GM23338 (cell line): ENCODE results near the gene INPP5A. TPM values are rescaled to one million over a fixed set of nuclear protein-coding genes. Genes with fewer than 3 reads are reported as not detected.

Source experiments
- ATAC-seq: fragments of 200-7000 bp; cut with Tn5 transposase; 3 replicates; pipeline ENCODE4 v1.9.1; 2020
- DNase-seq: peaks from one replicate; pipeline ENCODE4 v3.0.0-alpha.2; 2015; ENCODE audit warnings: low spot score
- H2AFZ ChIP-seq: fragments of 200-600 bp; sonication (generic); 2 replicates; pipeline ENCODE4 v1.8.0; 2016; ENCODE audit warnings: antibody characterized with exemption, mild to moderate bottlenecking, moderate library complexity
- H3F3A ChIP-seq: fragments of 200-600 bp; sonication (generic); replicated peaks from 2 replicates; pipeline ENCODE4 v1.8.0; 2017; ENCODE audit warnings: antibody characterized with exemption, mixed run types, low read depth
- H3K27ac ChIP-seq: fragments of 200-600 bp; sonication (generic); 2 replicates; pipeline ENCODE4 v1.6.1; 2016; ENCODE audit warnings: low read depth
- H3K27me3 ChIP-seq: fragments of 200-600 bp; sonication (generic); 2 replicates; pipeline ENCODE4 v1.8.0; 2016; ENCODE audit warnings: mild to moderate bottlenecking, mixed run types, moderate library complexity; ENCODE audit not compliant: insufficient read depth
- H3K36me3 ChIP-seq: fragments of 200-600 bp; sonication (generic); 2 replicates; pipeline ENCODE4 v1.8.0; 2016; ENCODE audit warnings: mild to moderate bottlenecking; ENCODE audit not compliant: insufficient read depth
- H3K4me1 ChIP-seq: fragments of 200-600 bp; sonication (generic); 2 replicates; pipeline ENCODE4 v1.8.0; 2016; ENCODE audit warnings: mild to moderate bottlenecking, moderate library complexity; ENCODE audit not compliant: insufficient read depth
- H3K4me2 ChIP-seq: fragments of 200-600 bp; sonication (generic); 2 replicates; pipeline ENCODE4 v1.7.1; 2017; ENCODE audit warnings: mixed run types
- H3K4me3 ChIP-seq: fragments of 200-600 bp; sonication (generic); 2 replicates; pipeline ENCODE4 v1.6.1; 2016; ENCODE audit warnings: mixed run types
- H3K79me2 ChIP-seq: fragments of 200-600 bp; sonication (generic); replicated peaks from 2 replicates; pipeline ENCODE4 v1.8.0; 2017; ENCODE audit warnings: mild to moderate bottlenecking; ENCODE audit not compliant: insufficient read depth
- H3K9me2 ChIP-seq: fragments of 200-600 bp; sonication (generic); 2 replicates; pipeline ENCODE4 v1.8.0; 2017; ENCODE audit not compliant: insufficient read depth
- H4K20me1 ChIP-seq: fragments of 200-600 bp; sonication (generic); replicated peaks from 2 replicates; pipeline ENCODE4 v1.8.0; 2017; ENCODE audit warnings: mild to moderate bottlenecking; ENCODE audit not compliant: insufficient read depth
- H3K27ac Mint-ChIP-seq: 2 replicates; pipeline ENCODE4 v1.8.0; 2020; ENCODE audit warnings: inconsistent platforms, mild to moderate bottlenecking, moderate library complexity, mixed read lengths
- H3K27me3 Mint-ChIP-seq: 3 replicates; pipeline ENCODE4 v1.8.0; 2022; ENCODE audit warnings: low read depth, mild to moderate bottlenecking, moderate library complexity, mixed read lengths, inconsistent platforms; ENCODE audit not compliant: insufficient read depth, poor library complexity
- H3K36me3 Mint-ChIP-seq: 3 replicates; pipeline ENCODE4 v1.8.0; 2021; ENCODE audit warnings: low read depth, mild to moderate bottlenecking, inconsistent platforms, moderate library complexity, mixed read lengths
- H3K4me1 Mint-ChIP-seq: 3 replicates; pipeline ENCODE4 v1.8.0; 2020; ENCODE audit warnings: mild to moderate bottlenecking, inconsistent platforms, mixed read lengths
- H3K4me3 Mint-ChIP-seq: 3 replicates; pipeline ENCODE4 v1.8.0; 2021; ENCODE audit warnings: moderate library complexity, mild to moderate bottlenecking, inconsistent platforms, mixed read lengths
- H3K9me3 Mint-ChIP-seq: 3 replicates; pipeline ENCODE4 v1.8.0; 2020; ENCODE audit warnings: moderate library complexity, mild to moderate bottlenecking, inconsistent platforms, mixed read lengths
- CREB1 ChIP-seq: fragments of 250-450 bp; sonication (Bioruptor Pico); IDR thresholded peaks from 2 replicates; pipeline ENCODE4 v1.5.0; 2020; ENCODE audit warnings: low read depth, mild to moderate bottlenecking, moderate library complexity
- EZH2 ChIP-seq: fragments of 200-600 bp; sonication (generic); IDR thresholded peaks from one replicate; pipeline ENCODE4 v1.8.0; 2017; ENCODE audit warnings: antibody characterized with exemption, mild to moderate bottlenecking, low read depth; ENCODE audit not compliant: unreplicated experiment
- JUNB ChIP-seq: IDR thresholded peaks from one replicate; pipeline ENCODE4 v1.6.1; 2016; ENCODE audit warnings: antibody characterized with exemption; ENCODE audit not compliant: unreplicated experiment
- NANOG ChIP-seq: IDR thresholded peaks from 2 replicates; pipeline ENCODE4 v1.6.1; 2016; ENCODE audit warnings: antibody characterized with exemption, borderline replicate concordance
- POLR2AphosphoS5 ChIP-seq: IDR thresholded peaks from 2 replicates; pipeline ENCODE4 v1.6.1; 2016; ENCODE audit warnings: antibody characterized with exemption, low read depth
- ZNF114 ChIP-seq: fragments of 250-450 bp; sonication (Bioruptor Pico); IDR thresholded peaks from 2 replicates; pipeline ENCODE4 v1.5.0; 2020; ENCODE audit warnings: mild to moderate bottlenecking, moderate library complexity
- ZNF331 ChIP-seq: fragments of 250-450 bp; sonication (Bioruptor Pico); IDR thresholded peaks from 2 replicates; pipeline ENCODE4 v1.5.0; 2020; ENCODE audit warnings: low read depth, mild to moderate bottlenecking, moderate library complexity
- polyA plus RNA-seq: library from polyadenylated mRNA; unstranded; fragments of >200 nt; fragmentation: Nextera tagmentation; extraction: Ambion mirVana; gene quantifications from 2 replicates; pipeline ENCODE4 v1.2.1, GENCODE V29; 2016
- total RNA-seq: library from RNA; depleted of rRNA; stranded (reverse); fragments of >200 nt; shearing (Covaris generic); gene quantifications from 2 replicates; pipeline ENCODE4 v1.2.3, GENCODE V29; 2014
- TF ChIP-seq, protein P1 (sequence below): IDR thresholded peaks from 2 replicates; pipeline ENCODE4 v1.6.1; 2016; ENCODE audit warnings: antibody characterized with exemption
- TF ChIP-seq, protein P2 (sequence below): fragments of 250-450 bp; sonication (Bioruptor Pico); IDR thresholded peaks from 2 replicates; pipeline ENCODE4 v1.5.0; 2020; ENCODE audit warnings: mild to moderate bottlenecking, moderate library complexity
- TF ChIP-seq, protein P3 (sequence below), 2 experiments: fragments of 200-600 bp in 1 of 2; sonication (generic) in 1 of 2; conservative IDR thresholded peaks; 2 replicates each; pipeline versions ENCODE4 v1.5.1 to v1.6.1; 2016 to 2017; ENCODE audit warnings: antibody characterized with exemption in 2 of 2, low read depth in 2 of 2, mild to moderate bottlenecking in 2 of 2, moderate library complexity in 1 of 2
- TF ChIP-seq, protein P4 (sequence below): IDR thresholded peaks from one replicate; pipeline ENCODE4 v1.6.1; 2018; ENCODE audit warnings: antibody characterized with exemption; ENCODE audit not compliant: unreplicated experiment

INPP5A gene
- total and polyA plus RNA-seq, 2 experiments from 2014 or later: 5.9 to 40.6 TPM

DNA sequence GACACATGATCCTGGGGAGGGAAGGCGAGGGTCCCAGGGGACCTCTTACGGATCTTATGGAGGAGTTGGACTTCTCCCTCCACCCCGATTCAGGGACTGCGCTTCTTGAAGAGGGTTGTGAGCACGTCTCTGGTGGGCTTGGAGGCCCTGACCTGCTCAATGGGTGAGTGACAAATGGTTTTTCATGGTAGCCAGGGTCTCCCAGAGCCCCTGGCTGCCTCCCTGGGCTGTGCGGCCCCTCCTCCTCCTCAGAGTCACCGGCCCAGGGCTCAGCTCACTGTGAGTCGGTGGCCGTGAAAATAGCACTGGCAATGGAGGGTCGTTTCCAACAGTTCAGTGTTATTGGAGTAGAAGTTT is 26.6 kb downstream of the INPP5A start:
- Histone ChIP-seq H3K79me2 (peaks cover 28% of the 10 kb centered on the region), H3K4me2 (no peak overlapping the region), H3K27me3 (no peaks in the 10 kb centered on the region), H3K4me3 (no peak overlapping the region), H3K9me2 (no peaks in the 10 kb centered on the region), H3K36me3 (no peaks in the 10 kb centered on the region), H4K20me1 (peaks cover 33% of the 10 kb centered on the region), H3K4me1 (no peaks in the 10 kb centered on the region), H3F3A (no peaks in the 10 kb centered on the region), H2AFZ (no peak overlapping the region), H3K27ac (no peak overlapping the region)
- H3K36me3 Mint-ChIP-seq: no peaks in the 10 kb centered on the region; the same call in 1 of the 3 replicates
- H3K4me3 Mint-ChIP-seq: no peak overlapping the region
- ATAC-seq (peak; percentile 16; the same call in 1 of the 3 replicates), DNase-seq (no peak)
- peaks cover 6% of the 10 kb centered on the region for H3K27me3 Mint-ChIP-seq
- TF ChIP-seq, protein P1, sequence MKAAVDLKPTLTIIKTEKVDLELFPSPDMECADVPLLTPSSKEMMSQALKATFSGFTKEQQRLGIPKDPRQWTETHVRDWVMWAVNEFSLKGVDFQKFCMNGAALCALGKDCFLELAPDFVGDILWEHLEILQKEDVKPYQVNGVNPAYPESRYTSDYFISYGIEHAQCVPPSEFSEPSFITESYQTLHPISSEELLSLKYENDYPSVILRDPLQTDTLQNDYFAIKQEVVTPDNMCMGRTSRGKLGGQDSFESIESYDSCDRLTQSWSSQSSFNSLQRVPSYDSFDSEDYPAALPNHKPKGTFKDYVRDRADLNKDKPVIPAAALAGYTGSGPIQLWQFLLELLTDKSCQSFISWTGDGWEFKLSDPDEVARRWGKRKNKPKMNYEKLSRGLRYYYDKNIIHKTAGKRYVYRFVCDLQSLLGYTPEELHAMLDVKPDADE: no peak
- TF ChIP-seq EZH2 (no peak), ZNF331 (CRISPR knock-in tag) (no peak), CREB1 (CRISPR knock-in tag) (no peak), POLR2AphosphoS5 (no peak), ZNF114 (CRISPR knock-in tag) (no peak), NANOG (no peak), JUNB (no peak)
- TF ChIP-seq, protein P2, sequence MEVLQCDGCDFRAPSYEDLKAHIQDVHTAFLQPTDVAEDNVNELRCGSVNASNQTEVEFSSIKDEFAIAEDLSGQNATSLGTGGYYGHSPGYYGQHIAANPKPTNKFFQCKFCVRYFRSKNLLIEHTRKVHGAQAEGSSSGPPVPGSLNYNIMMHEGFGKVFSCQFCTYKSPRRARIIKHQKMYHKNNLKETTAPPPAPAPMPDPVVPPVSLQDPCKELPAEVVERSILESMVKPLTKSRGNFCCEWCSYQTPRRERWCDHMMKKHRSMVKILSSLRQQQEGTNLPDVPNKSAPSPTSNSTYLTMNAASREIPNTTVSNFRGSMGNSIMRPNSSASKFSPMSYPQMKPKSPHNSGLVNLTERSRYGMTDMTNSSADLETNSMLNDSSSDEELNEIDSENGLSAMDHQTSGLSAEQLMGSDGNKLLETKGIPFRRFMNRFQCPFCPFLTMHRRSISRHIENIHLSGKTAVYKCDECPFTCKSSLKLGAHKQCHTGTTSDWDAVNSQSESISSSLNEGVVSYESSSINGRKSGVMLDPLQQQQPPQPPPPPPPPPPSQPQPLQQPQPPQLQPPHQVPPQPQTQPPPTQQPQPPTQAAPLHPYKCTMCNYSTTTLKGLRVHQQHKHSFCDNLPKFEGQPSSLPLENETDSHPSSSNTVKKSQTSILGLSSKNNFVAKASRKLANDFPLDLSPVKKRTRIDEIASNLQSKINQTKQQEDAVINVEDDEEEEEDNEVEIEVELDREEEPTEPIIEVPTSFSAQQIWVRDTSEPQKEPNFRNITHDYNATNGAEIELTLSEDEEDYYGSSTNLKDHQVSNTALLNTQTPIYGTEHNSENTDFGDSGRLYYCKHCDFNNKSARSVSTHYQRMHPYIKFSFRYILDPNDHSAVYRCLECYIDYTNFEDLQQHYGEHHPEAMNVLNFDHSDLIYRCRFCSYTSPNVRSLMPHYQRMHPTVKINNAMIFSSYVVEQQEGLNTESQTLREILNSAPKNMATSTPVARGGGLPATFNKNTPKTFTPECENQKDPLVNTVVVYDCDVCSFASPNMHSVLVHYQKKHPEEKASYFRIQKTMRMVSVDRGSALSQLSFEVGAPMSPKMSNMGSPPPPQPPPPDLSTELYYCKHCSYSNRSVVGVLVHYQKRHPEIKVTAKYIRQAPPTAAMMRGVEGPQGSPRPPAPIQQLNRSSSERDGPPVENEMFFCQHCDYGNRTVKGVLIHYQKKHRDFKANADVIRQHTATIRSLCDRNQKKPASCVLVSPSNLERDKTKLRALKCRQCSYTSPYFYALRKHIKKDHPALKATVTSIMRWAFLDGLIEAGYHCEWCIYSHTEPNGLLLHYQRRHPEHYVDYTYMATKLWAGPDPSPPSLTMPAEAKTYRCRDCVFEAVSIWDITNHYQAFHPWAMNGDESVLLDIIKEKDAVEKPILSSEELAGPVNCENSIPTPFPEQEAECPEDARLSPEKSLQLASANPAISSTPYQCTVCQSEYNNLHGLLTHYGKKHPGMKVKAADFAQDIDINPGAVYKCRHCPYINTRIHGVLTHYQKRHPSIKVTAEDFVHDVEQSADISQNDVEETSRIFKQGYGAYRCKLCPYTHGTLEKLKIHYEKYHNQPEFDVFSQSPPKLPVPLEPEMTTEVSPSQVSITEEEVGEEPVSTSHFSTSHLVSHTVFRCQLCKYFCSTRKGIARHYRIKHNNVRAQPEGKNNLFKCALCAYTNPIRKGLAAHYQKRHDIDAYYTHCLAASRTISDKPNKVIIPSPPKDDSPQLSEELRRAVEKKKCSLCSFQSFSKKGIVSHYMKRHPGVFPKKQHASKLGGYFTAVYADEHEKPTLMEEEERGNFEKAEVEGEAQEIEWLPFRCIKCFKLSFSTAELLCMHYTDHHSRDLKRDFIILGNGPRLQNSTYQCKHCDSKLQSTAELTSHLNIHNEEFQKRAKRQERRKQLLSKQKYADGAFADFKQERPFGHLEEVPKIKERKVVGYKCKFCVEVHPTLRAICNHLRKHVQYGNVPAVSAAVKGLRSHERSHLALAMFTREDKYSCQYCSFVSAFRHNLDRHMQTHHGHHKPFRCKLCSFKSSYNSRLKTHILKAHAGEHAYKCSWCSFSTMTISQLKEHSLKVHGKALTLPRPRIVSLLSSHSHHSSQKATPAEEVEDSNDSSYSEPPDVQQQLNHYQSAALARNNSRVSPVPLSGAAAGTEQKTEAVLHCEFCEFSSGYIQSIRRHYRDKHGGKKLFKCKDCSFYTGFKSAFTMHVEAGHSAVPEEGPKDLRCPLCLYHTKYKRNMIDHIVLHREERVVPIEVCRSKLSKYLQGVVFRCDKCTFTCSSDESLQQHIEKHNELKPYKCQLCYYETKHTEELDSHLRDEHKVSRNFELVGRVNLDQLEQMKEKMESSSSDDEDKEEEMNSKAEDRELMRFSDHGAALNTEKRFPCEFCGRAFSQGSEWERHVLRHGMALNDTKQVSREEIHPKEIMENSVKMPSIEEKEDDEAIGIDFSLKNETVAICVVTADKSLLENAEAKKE (CRISPR knock-in tag): no peak
- TF ChIP-seq, protein P3, sequence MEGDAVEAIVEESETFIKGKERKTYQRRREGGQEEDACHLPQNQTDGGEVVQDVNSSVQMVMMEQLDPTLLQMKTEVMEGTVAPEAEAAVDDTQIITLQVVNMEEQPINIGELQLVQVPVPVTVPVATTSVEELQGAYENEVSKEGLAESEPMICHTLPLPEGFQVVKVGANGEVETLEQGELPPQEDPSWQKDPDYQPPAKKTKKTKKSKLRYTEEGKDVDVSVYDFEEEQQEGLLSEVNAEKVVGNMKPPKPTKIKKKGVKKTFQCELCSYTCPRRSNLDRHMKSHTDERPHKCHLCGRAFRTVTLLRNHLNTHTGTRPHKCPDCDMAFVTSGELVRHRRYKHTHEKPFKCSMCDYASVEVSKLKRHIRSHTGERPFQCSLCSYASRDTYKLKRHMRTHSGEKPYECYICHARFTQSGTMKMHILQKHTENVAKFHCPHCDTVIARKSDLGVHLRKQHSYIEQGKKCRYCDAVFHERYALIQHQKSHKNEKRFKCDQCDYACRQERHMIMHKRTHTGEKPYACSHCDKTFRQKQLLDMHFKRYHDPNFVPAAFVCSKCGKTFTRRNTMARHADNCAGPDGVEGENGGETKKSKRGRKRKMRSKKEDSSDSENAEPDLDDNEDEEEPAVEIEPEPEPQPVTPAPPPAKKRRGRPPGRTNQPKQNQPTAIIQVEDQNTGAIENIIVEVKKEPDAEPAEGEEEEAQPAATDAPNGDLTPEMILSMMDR (conservative IDR thresholded peaks at IDR 0.05; ENCODE audit: low read depth in 2 of 2): no peak
- TF ChIP-seq, protein P4, sequence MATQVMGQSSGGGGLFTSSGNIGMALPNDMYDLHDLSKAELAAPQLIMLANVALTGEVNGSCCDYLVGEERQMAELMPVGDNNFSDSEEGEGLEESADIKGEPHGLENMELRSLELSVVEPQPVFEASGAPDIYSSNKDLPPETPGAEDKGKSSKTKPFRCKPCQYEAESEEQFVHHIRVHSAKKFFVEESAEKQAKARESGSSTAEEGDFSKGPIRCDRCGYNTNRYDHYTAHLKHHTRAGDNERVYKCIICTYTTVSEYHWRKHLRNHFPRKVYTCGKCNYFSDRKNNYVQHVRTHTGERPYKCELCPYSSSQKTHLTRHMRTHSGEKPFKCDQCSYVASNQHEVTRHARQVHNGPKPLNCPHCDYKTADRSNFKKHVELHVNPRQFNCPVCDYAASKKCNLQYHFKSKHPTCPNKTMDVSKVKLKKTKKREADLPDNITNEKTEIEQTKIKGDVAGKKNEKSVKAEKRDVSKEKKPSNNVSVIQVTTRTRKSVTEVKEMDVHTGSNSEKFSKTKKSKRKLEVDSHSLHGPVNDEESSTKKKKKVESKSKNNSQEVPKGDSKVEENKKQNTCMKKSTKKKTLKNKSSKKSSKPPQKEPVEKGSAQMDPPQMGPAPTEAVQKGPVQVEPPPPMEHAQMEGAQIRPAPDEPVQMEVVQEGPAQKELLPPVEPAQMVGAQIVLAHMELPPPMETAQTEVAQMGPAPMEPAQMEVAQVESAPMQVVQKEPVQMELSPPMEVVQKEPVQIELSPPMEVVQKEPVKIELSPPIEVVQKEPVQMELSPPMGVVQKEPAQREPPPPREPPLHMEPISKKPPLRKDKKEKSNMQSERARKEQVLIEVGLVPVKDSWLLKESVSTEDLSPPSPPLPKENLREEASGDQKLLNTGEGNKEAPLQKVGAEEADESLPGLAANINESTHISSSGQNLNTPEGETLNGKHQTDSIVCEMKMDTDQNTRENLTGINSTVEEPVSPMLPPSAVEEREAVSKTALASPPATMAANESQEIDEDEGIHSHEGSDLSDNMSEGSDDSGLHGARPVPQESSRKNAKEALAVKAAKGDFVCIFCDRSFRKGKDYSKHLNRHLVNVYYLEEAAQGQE: no peak
- H3K27ac Mint-ChIP-seq: no peak overlapping the region; the same call in 1 of the 2 replicates
- H3K9me3 Mint-ChIP-seq: no peaks in the 10 kb centered on the region
- peaks cover 7% of the 10 kb centered on the region; the same call in 2 of the 3 replicates for H3K4me1 Mint-ChIP-seq
